Left colon (tissue), 2 donors: Measurements from ENCODE around the gene SIGLEC6. TPM values are rescaled to one million over a fixed set of nuclear protein-coding genes. Genes with fewer than 3 reads are reported as not detected.

ENCODE experiments used
- ATAC-seq: fragments of 200-7000 bp; cut with Tn5 transposase; one replicate; pipeline ENCODE4 v1.9.1; 2020; ENCODE audit warnings: mild to moderate bottlenecking, moderate library complexity
- DNase-seq, 2 donors: peaks; one replicate each; pipeline ENCODE4 v3.0.0-alpha.2; 2020
- intact Hi-C, 2 donors: fragments of 100-400 bp; cut with DNase I in 1 of 2; cut with micrococcal nuclease in 1 of 2; formaldehyde crosslinking; loops; one replicate each; pipeline versions ENCODE4 v1.11.2 to v1.14.0; 2022; cut with DNase I, micrococcal nuclease
- long read RNA-seq: library from polyadenylated mRNA; unstranded; transcript quantifications from one replicate; pipeline ENCODE4 v2.0.0, GENCODE V29; 2021
- total RNA-seq, 2 donors: library from RNA; stranded (reverse); fragmentation: NEBNext Ultra II Directional; extraction: Animal tissue kit (Norgen Biotek cat#: 25700); gene quantifications; one replicate each; pipeline ENCODE4 v1.2.1, GENCODE V29; 2021
- donor health status: DM: no; HTN: no; CAD: no.
- donor health status: DM: yes; HTN: yes; CAD: no.

SIGLEC6 gene
- 1 to 10 TPM in 1 of 2 donors, under 1 TPM in 1; 0.85 to 2.7 TPM for total RNA-seq
- long read RNA-seq, partial matches to known transcripts, result 1 of 1 reads
- long read RNA-seq, other reads (novel, unspliced or antisense), result 0 of 1 reads

GRCh38 chr19:51531349-51532315 is at the start of gene SIGLEC6:
Gene SIGLEC6, minus strand, starts transcription at chr19:51531670. Its CDS starts 22 bp downstream, at chr19:51531648.
- peak; percentile 58 to 60 for DNase-seq
- no peak for ATAC-seq
- intact Hi-C loops, result no loop called here

- DNase-seq (no peak), ATAC-seq (no peak)
- intact Hi-C loops, result no loop called here
Measured at GRCh38 chr19:51576850-51577249, 45.4 kb upstream of the SIGLEC6 start.

- ATAC-seq (no peak), DNase-seq (no peak)
- intact Hi-C loops, result no loop called here
Measured at GRCh38 chr19:51573331-51573730, 41.9 kb upstream of the SIGLEC6 start.

GRCh38 chr19:51572908-51573307 is 41.4 kb upstream of the SIGLEC6 start:
- intact Hi-C loops, result no loop called here
- ATAC-seq, result no peak
- no peak for DNase-seq

GRCh38 chr19:51572410-51572809 is 40.9 kb upstream of the SIGLEC6 start:
- ATAC-seq, result no peak
- no peak for DNase-seq
- intact Hi-C loops, result no loop called here

- intact Hi-C loops, result no loop called here
- no peak for DNase-seq
- ATAC-seq, result no peak
Measured at GRCh38 chr19:51571599-51571998, 40.1 kb upstream of the SIGLEC6 start.

- ATAC-seq (peak; percentile 100), DNase-seq (peak; percentile 93 to 95)
Measured at GRCh38 chr19:51570962-51571575, 39.6 kb upstream of the SIGLEC6 start, which contains the start of gene ZNF175. Gene ZNF175, plus strand, starts transcription at chr19:51571283. Its CDS starts 2,047 bp downstream, at chr19:51573330.

GRCh38 chr19:51568456-51568855 is 37.0 kb upstream of the SIGLEC6 start:
- ATAC-seq (no peak), DNase-seq (no peak)
- intact Hi-C loops, result no loop called here

More at GRCh38 chr19:51570962-51571575, 39.6 kb upstream of the SIGLEC6 start, which contains the start of gene ZNF175:
- intact Hi-C loops, result no loop called here

GRCh38 chr19:51567583-51567982 is 36.1 kb upstream of the SIGLEC6 start:
- DNase-seq (no peak), ATAC-seq (no peak)
- intact Hi-C loops, result no loop called here

GRCh38 chr19:51566489-51567100 is 35.1 kb upstream of the SIGLEC6 start:
- intact Hi-C loops, result no loop called here
- no peak for DNase-seq
- ATAC-seq, result no peak

GRCh38 chr19:51565583-51565982 is 34.1 kb upstream of the SIGLEC6 start:
- ATAC-seq (no peak), DNase-seq (no peak)
- intact Hi-C loops, result no loop called here

GRCh38 chr19:51564791-51565190 is 33.3 kb upstream of the SIGLEC6 start:
- intact Hi-C loops, result no loop called here
- ATAC-seq (no peak), DNase-seq (no peak)

GRCh38 chr19:51560339-51560738 is 28.9 kb upstream of the SIGLEC6 start:
- ATAC-seq (no peak), DNase-seq (no peak)
- intact Hi-C loops, result no loop called here

GRCh38 chr19:51559240-51559639 is 27.8 kb upstream of the SIGLEC6 start:
- DNase-seq (no peak), ATAC-seq (no peak)
- intact Hi-C loops, result no loop called here

GRCh38 chr19:51552996-51553725 is 21.7 kb upstream of the SIGLEC6 start:
- peak in 1 of 2 donors; percentile 82 for DNase-seq
- intact Hi-C loops, result no loop called here
- peak; percentile 45 for ATAC-seq

- intact Hi-C loops, result no loop called here
- DNase-seq (no peak), ATAC-seq (no peak)
Measured at GRCh38 chr19:51552608-51552995, 21.1 kb upstream of the SIGLEC6 start.

GRCh38 chr19:51551673-51552432 is 20.4 kb upstream of the SIGLEC6 start:
- DNase-seq, result no peak
- ATAC-seq, result no peak
- intact Hi-C loops, result no loop called here
